Stimulated activated CD4-positive, alpha-beta T cell treated with anti-CD3 and anti-CD28 coated beads, Interleukin-4, amount 100 ng/mL, for 24 hours (primary cell): ENCODE results near the gene PLIN1.

Experiments
- DNase-seq: peaks from one replicate; pipeline ENCODE4 v3.0.0-alpha.2; 2020

PLIN1 gene

DNA sequence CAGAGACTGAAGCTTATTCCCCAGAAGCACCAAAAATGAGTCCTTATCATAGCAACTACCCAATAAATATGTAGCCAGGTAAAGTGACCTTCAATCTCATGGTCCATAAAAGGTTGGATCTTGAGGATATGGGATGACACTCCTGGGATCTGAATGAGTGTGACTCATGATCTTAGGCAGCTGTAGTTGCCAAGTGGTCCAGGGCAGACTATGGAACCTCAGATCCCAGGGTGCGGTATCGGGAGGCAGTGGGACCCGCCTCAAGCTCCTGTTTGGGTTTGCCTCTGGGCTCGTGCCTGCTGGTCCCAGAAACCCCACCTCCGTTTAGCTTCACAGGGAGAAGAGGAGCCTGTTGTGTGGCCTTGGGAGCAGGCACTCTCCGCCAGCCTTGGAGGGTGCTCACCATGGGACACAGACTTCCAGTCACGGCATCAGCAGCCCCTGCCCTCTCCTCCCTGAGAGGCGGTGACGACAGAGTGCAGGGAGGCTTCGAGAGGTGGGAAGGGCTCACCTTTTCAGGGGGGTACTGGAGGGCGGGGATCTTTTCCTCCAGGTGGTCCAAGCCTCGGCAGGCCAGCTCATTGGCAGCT is 8.1 kb downstream of the PLIN1 start:
- no peak for DNase-seq

DNA sequence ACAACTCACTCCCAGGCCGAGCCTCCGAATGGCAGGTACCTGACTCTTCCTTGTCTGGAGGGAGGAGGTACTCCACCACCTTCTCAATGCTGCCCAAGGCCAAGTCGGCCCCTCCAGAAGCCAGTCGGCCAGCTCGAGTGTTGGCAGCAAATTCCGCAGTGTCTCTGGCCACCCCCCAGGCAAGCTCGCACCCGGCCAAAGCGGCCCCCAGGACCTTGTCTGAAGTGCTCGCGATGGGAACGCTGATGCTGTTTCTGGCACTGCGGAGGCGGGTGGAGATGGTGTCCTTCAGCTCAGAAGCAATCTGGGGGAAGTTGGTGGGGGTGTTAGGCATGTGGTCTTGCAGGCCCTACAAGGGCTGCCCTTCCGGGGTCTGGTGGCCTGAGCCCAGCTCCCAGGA is 9.2 kb downstream of the PLIN1 start:
- no peak for DNase-seq

DNA sequence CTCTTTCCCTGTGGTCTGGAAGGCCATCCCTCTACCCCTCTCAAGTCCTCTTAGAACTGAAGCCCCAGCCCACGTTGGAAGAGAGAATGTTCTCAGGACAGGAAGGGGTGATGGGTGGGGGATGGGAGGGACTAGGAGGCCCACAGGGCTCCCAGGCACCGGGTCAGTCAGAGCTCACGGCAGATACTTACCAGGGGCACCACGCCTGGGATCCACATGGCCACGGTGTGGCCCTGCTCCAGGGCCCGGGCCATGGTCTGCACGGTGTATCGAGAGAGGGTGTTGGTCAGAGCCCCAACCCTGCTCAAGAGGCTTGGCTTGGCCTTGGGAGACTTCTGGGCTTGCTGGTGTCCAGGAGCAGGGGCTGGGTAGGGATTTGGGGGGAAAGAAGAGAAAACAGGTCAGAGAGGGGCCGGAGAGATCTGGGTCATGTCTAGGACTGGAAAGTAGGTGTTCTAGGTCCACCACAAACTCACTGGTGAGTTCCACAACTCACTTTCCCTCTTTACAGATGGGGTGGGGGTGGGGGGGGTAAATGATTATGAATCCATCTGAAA is 9.8 kb downstream of the PLIN1 start:
- DNase-seq = no peak

DNA sequence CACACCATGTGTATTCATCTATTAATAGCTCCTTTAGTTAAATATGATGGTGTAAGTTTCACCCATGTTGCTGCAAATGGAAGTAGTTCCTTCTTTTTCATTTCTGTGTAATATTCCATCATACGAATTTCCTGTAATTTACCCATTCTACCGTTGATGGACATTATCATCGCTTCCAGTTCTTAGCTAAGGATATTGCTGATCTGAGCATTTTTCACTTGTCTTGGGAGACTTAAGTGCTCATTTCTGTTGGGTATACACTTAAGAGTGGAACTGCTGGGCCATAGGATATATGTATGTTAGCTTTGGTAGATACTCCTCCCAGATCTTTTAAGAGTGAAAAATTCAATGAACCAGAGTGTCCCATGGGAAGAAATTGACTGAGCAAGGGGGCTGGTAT is 11.0 kb downstream of the PLIN1 start:
- no peak for DNase-seq

DNA sequence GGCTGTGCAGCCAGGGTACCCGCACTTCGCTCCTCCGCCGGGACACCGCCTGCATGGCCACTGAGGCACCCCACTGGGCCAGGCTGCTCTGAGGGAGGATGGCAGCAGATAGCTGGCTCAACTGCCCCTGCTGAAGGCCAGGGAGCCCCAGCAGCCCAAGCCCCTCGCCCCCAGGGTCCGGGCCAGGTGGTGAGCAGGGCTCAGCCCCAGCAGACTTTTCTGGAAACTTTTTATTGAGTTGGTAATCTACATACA is 11.5 kb downstream of the PLIN1 start:
- DNase-seq = no peak

DNA sequence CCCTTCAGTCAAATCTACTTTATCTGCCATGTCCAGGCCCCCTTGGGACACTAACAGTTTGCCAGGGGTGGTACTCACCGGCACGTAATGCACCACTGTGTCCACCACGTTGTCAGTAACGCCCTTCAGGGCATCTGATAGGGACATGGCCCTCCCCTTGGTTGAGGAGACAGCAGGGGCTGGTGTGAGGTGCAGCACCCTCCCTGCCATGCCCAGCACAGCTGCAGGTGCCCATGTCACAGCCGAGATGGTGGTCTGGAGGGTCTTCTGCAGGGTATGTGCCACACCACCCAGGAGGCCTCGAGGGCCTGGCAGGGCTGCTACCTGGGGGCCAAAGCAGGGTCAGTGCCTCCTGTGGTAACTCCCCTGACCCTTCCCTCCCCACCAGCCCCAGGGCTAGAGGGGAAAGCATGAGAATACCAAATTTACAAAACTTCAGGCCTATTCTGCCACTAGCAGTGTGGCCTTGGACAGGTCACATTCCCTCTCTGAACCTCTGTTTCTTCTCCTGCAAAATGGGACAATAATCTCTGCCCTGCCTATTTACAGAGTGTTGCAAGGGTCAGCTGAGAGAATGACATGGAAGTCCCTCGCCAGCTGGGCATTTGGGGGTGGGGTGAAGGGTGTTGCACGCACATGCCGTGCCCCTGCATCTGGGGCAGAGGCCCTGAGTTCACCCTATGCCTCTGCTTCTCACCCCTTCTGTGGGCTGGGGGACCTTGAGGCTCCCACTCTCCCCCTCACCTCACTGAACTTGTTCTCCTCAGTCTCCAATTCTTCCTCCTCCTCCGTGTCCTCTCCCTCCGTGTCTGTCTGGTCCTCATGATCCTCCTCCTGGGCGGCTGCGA is 12.1 kb downstream of the PLIN1 start:
- DNase-seq = no peak

DNA sequence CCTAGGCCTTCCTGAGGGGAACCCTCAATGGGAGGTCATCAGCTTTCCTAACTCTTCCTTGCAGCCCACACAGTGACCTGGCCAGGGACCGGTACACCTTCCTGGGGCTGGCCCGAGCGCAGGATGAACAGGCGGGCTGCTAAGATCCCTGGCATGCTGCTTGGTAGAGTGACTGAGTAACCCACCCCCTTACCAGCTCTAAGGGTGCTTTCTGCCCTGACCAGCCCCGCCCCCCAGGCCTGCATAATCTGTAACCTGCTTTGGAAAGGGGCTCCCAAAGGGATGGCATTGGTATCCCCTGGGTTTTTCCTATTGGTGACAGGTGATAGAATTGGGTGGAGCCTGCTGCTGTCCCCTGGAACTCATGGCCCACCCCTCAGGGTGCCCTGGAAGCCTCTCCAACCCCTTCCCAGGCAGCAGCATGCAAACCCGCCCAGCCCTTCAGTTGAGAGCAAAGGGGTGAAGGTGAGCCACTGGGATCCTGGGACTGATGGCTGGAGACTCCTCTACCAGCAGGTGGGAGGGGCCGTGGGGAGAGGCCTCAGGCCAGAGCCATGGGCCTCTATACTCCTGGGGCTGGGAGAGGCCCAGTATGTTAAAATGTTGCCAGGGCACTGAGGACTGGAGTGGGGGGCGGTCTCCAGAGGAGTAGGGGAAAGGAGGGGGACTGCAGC is 12.8 kb downstream of the PLIN1 start:
- DNase-seq = no peak

DNA sequence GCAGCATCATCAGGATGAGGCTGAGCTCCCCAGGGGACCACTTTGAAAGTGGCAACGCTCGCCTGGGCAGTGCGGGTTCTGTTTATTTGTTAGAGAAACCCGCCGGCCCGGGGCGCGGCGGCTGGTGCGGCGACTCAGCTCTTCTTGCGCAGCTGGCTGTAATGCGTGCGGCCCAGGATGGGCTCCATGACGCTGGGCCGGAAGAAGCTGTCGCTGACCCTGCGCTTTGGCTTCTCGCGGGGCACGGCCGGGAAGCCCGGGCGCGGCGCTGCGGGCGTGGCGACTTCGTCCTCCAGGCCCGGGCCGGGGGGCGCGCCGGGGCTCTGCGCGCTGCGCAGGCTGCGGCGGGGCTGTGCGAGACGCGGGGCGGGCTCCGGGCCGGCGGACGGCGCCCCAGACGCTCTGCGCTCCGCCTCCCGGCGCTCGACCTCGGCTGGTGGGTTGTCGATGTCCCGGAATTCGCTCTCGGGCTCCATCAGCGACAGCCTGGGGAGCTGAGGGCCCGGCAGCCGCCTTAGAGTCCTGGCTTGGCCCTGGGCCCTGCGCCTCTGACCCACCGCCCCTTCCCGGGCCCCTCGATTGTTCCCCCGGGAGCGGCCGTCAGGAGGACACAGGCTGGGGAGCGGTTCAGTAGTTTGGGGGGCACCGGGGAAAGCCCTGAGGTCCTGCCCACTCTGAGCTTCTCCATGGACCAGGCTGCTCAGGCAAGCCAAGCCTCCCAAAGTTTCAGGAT is 13.6 kb downstream of the PLIN1 start:
- no peak for DNase-seq

DNA sequence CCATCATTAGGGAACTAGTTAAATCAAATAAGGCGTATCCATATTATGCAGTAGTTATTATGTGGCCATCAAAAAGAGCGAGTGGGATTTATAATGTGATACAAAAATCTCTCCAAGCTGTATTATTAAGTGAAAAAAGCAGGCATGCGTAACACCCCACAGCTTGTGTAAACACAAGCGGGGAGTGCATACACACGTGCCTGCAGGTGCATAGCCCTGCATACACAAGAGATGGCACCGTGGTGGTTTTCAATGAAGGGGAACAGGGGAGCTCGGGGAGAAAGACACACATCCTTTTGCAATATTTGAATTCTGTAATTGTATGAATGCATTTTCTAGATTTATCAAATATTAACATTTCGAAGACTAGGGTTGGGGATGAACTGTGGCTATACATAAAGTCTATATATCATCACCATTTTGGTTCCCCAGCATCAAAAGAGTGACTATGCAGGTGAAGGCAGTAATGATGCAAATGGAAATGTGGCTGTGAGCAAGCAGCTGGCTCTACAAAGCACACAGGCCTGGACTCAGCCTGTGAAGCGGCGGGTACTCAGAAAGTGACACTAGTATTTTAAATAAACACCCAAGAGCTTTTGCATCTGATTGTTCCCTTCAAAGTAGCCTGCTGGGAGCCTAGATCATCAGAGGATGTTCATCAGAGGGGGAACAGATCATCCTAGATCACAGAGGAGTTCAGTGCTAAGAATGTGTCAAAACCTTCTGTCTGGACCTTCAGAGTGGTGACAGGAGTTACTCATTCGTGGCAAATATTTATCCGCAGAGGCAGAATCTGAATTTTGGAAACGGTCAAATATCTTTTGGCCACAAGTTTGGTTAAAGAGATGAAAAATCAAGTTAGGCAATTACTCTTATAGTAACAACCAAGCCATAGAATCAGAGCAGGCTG is 14.5 kb downstream of the PLIN1 start:
- no peak for DNase-seq

DNA sequence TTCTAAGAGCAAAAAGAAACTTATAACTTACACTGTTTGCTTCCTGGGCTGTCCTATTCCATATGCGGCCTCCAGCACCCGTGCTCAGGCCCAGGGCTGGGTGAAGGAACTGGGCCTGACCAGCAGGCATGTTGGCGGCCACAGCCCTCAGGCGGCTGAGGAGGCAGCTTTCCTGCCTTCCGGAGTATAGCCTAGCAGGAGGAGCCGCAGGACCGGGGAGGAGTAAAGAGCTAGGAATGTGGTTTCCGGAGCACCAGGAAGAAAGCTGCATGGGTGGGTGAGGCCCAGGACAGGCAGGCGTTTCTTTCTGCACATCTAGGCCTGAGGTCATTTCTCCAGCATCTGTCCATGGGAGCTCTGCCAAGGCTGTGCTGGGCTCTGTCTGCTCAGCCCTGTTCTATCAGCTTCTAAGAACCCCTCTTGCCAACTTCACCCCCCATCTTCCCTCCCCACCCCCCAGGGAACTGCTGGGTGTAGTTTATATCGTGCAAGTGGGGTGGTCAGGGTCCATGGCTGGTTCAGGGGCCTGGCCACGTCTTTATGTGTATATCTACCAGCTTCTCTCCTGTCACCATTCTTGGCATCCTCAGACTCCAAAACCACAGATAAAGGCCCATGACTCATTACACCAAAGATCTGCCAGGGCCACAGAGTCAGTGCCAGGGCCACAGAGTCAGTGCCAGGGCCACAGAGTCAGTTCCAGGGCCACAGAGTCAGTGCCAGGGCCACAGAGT is 16.1 kb downstream of the PLIN1 start:
- DNase-seq = no peak

DNA sequence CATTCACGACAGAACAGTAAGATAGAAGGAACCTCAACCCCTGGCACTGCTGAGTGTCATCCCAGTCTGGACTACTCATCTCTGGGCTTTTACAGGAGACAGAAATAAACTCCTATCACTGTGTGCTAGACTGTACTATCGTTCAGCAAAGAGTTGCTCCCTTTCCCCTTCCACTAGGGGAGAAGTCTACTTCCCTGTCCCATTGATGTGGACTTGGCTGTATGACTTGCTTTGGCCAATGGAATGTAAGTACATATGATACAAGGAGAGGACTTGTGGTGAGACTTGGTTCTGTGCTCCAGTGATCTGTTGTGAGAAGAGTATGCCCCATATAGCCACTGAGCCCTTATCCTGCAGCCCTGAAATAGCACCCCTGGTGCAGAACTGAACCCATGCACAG is 18.6 kb downstream of the PLIN1 start:
- no peak for DNase-seq

DNA sequence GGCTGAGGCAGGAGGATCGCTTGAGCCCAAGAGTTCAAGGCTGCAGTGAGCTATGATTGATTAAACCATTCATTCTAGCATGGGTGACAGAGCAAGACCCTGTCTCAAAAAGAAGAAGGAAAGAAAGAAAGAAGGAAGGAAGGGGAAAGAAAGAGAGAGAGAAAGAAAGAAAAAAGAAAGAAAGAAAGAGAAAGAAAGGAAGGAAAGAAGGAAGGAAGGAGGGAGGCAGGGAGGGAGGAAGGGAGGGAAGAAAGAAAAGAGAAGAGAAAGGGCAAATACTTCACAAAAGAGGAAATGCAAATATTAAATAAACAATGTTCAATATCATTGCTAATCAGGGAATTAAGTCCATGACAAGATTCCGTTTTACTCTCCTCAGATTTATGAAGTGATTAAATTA is 19.9 kb downstream of the PLIN1 start:
- no peak for DNase-seq

DNA sequence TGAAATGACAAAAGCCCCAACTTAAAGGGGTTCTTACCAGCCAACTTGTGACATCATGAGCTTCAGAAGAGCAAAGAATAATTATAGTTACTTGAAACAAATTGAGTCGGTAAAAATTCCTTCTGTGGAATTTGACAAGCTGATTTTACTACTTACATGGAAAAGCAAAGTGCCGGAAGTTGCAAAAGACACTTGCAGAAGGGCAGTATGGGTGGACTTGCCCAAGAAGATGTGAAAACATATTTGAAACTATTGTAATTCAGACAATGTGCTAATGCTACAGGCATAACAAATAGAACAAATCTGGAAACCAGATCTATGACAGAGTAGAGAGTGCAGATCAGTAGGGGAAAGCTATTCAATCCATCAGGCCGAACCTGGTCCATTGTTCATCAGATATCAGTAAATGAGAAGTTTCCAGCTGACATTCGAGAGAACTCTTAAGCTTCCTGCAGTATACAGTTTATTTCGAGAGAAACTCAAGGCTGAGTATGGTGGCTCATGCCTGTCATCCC is 21.4 kb downstream of the PLIN1 start:
- DNase-seq = no peak

DNA sequence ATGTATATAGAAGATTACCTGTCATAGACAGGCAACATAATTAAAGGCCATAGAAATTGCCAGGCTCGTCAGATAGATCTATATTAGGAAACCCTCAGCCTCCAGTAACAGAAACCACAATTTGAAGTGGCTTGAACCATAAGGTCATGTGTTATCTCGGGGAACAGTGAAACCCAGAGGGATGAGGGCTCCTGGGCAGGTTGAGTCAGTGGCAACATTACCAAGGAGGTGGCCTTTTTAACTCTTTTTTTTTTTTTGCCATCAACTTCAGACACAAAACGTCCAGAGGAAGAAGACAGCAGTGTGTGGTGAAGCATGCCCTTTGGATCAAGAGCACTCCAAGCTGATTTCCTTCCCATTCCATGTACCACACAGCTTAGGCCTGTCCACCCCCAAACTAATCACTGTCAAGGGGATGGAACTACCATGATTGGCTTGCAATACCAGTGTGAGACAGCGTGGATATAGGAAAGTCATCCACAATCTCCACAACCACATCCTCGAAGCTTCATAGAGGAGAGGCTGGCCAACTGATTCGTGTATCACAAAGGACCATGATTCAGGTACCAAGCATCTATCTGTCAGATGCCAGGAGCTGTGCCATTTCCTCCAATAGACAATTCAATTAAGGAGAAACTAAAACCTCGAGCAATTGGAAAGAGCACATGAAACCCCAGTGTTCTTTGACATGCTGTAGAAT is 22.9 kb downstream of the PLIN1 start:
- no peak for DNase-seq

DNA sequence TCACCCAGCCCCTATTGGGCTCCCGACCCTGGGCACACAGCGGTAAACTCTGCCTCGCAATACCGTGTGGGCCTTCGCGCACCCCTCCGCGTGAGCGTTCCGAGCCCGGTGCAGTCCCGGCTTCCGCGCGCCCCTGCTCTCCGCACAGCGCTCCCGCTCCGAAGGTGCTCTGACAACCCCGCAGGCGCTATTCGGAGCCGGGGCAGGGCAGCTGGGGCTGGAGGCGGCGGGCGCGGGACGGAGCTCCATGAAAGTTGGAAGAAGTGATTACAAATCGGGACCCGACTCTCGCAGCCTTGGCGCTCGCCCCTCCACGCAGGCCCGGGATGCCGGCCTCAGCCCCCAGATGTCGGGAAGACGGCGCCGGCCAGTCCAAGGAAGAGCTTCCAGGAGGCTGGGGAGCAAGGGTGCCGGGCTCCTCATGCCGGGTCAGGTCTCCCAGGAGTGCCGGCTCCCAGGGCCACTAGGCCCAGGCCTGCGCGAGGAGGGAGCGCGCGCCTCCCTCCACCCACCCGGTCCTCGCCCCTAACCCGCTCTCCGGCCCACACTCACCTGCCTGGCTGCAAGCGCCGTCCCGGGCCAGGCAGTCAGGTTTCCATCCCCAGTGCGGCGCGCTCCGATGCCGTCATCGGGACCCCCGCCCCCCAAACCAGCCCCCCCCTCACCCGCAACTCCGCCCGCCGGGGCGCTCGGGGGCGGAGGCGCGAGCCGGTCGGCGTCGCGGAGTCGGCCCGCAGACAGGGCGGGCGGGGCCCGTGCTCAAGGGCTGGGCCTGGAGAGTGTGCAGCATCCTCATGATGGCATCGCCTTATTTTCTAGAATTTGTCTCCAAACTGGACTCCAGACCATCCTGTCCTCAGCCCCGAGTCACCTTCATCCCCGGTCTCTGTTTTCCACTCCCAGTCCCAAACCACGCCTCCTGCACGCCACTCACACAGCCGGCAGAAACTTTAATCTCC is 24.0 kb downstream of the PLIN1 start, which contains the start of gene KIF7:
TSS of gene KIF7 (minus strand) at position 621 of the 959 bp plus-strand sequence. CDS start 2,537 bp downstream, outside the sequence.
- DNase-seq = no peak

DNA sequence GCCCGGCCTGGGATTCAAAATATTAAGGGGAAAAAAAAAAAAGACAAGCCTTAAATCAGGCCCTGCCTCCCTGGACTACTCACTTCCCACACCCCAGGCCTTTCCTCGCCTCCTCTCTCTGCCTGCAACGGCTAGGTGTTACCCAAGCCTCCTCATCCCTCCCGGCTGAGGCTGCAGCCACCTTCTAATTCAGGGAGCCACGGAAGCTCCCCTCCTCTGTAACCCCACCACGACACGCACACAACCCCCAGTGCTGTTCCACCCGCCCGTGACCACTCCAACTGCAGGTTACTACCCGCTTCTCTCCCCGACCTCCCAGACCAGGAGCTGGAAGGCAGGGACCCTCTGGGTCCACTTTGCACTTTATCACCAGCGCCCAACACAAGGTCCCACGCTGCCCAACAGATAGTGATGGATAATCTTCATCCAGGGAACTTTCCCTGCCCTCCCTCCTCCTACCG is 24.8 kb downstream of the PLIN1 start:
- no peak for DNase-seq

DNA sequence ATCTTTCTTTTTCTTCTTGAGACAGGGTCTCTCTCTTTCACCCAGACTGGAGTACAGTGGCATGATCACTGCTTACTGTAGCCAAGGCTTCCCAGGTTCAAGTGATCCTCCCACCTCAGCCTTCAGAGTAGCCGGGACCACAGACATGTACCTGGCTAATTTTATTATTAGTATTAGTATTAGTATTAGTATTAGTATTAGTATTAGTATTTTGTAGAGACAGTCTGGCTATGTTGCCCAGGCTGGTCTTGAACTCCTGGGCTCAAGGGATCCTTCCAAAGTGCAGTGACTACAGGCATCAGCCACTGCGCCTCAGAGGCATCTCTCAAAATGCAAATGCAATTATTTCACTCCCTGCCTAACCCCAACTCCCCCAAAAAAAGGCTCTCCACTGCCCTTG is 25.6 kb downstream of the PLIN1 start:
- no peak for DNase-seq

DNA sequence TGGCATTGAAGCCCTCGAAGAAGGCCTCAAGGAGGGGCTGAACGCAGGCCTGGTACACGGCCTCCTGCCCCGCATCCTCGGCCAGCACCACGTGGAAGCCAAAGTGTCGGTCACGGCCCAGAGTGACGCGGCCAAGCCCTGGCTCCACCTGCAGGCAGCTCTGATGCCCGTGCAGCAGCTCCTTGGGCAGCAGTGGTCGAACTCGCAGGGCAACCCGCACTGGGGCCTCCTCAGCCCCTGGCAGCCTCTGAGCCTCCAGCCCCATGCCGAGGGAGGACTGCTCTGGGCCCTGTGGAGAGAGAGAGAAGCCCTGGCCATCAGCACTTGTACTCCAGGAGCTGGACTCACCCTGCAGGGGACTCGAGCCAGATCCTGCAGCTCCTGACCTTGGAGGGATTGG is 26.5 kb downstream of the PLIN1 start:
- DNase-seq = no peak

DNA sequence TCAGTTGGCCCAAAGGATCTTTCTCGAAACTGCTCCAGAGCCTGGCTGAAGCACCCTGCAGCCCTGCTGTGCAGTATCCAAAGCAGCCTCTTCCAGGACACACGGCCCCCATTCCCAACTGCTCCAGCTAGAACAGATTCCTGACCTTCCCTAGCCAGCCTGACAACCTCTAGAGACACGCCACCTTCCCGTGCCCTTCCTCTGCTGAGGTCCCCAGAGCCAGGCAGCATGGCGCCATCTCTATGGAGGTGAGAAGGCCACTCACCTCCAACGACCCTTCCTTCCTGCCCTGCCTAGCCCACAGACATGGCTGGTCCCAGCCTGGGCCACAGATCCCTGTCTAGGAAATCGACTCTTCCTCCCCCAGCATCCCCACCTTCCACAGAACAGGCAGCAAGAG is 27.0 kb downstream of the PLIN1 start:
- DNase-seq = no peak
